Fibroblast of skin of right biceps (primary cell): ENCODE results near the gene IMPDH2.
A peak's percentile ranks its signal among the peaks of the same experiment; 100 is the strongest.

Experiments
- DNase-seq: peaks from one replicate; pipeline ENCODE4 v3.0.0-alpha.2; 2013

Gene IMPDH2

GRCh38 chr3:49005303-49005680 is 23.9 kb downstream of the IMPDH2 start:
- DNase-seq, result no peak

- DNase-seq, result no peak
Measured at GRCh38 chr3:49004352-49005302, 24.6 kb downstream of the IMPDH2 start.

GRCh38 chr3:49001155-49001554 is 28.0 kb downstream of the IMPDH2 start:
- DNase-seq, result no peak

- DNase-seq, result no peak
Measured at GRCh38 chr3:48999085-48999858, 29.9 kb downstream of the IMPDH2 start.

- DNase-seq, result no peak
Measured at GRCh38 chr3:48997714-48998637, 31.2 kb downstream of the IMPDH2 start.

- no peak for DNase-seq
Measured at GRCh38 chr3:48997102-48997635, 32.0 kb downstream of the IMPDH2 start.

GRCh38 chr3:48996640-48997039 is 32.6 kb downstream of the IMPDH2 start:
- no peak for DNase-seq

- no peak for DNase-seq
Measured at GRCh38 chr3:48993834-48994233, 35.4 kb downstream of the IMPDH2 start.

- no peak for DNase-seq
Measured at GRCh38 chr3:48991851-48992545, 37.2 kb downstream of the IMPDH2 start.

- peak; percentile 14 for DNase-seq
Measured at GRCh38 chr3:48990636-48991469, 38.3 kb downstream of the IMPDH2 start.

GRCh38 chr3:48989796-48990635 is 39.2 kb downstream of the IMPDH2 start, which contains the start of gene P4HTM:
Gene P4HTM (plus strand): TSS chr3:48990241. CDS start chr3:48990257, 16 bp downstream.
- DNase-seq, result peak; percentile 95

- no peak for DNase-seq
Measured at GRCh38 chr3:48989126-48989795, 39.9 kb downstream of the IMPDH2 start.

- DNase-seq, result no peak
Measured at GRCh38 chr3:48985831-48986376, 43.3 kb downstream of the IMPDH2 start.

GRCh38 chr3:48984663-48985062 is 44.5 kb downstream of the IMPDH2 start:
- no peak for DNase-seq

GRCh38 chr3:48983096-48983495 is 46.1 kb downstream of the IMPDH2 start:
- no peak for DNase-seq

- DNase-seq, result no peak
Measured at GRCh38 chr3:48982686-48983085, 46.5 kb downstream of the IMPDH2 start.

- DNase-seq, result no peak
Measured at GRCh38 chr3:48982016-48982415, 47.2 kb downstream of the IMPDH2 start.

GRCh38 chr3:48980295-48980694 is 48.9 kb downstream of the IMPDH2 start:
- no peak for DNase-seq

GRCh38 chr3:48979451-48979850 is 49.7 kb downstream of the IMPDH2 start:
- no peak for DNase-seq
